K562 (cell line): ENCODE data around the gene RAB3D. TPM values are rescaled to one million over a fixed set of nuclear protein-coding genes. Genes with fewer than 3 reads are reported as not detected.
A peak's percentile ranks its signal among the peaks of the same experiment; 100 is the strongest.

ENCODE experiments used
- FOXP1 ChIP-seq: sonication (generic); formaldehyde crosslinking; IDR thresholded peaks from 2 replicates; pipeline ENCODE4 v1.8.0; 2022; ENCODE audit warnings: mild to moderate bottlenecking, missing genetic modification reagents
- KDM4B ChIP-seq, 2 experiments: fragments of 450-650 bp in 1 of 2; sonication (generic) in 1 of 2; IDR thresholded peaks; 2 replicates each; pipeline ENCODE4 v1.6.1; 2016 to 2017; ENCODE audit warnings: borderline replicate concordance in 2 of 2, antibody characterized with exemption in 1 of 2, low read depth in 1 of 2, mild to moderate bottlenecking in 1 of 2
- KHSRP ChIP-seq: fragments of 450-650 bp; IDR thresholded peaks from 2 replicates; pipeline ENCODE4 v1.6.1; 2017
- NFATC3 ChIP-seq: fragments of 450-650 bp; IDR thresholded peaks from 2 replicates; pipeline ENCODE4 v1.6.1; 2017; ENCODE audit warnings: mild to moderate bottlenecking
- NFIX ChIP-seq: fragments of 250-450 bp; sonication (Bioruptor Pico); IDR thresholded peaks from 2 replicates; pipeline ENCODE4 v1.4.0; 2020; ENCODE audit warnings: low read depth, mild to moderate bottlenecking, moderate library complexity
- NRF1 ChIP-seq, 2 experiments: fragments of 450-650 bp; IDR thresholded peaks in 1 of 2; conservative IDR thresholded peaks in 1 of 2; 2 replicates each; pipeline ENCODE4 v1.6.1; 2014; ENCODE audit warnings: mild to moderate bottlenecking in 2 of 2
- RBBP5 ChIP-seq: fragments of 200-600 bp; sonication (generic); IDR thresholded peaks from 2 replicates; pipeline ENCODE4 v1.6.1; 2012; ENCODE audit warnings: borderline replicate concordance, mild to moderate bottlenecking, low read length, control low read depth, inconsistent platforms; ENCODE audit not compliant: insufficient read depth, poor library complexity, severe bottlenecking
- ZBTB1 ChIP-seq: sonication (generic); formaldehyde crosslinking; IDR thresholded peaks from 2 replicates; pipeline ENCODE4 v1.8.1; 2023; ENCODE audit warnings: missing genetic modification reagents, low read depth, mild to moderate bottlenecking, borderline replicate concordance
- ZNF263 ChIP-seq: sonication (generic); formaldehyde crosslinking; IDR thresholded peaks from 2 replicates; pipeline ENCODE4 v1.8.0; 2022; ENCODE audit warnings: mild to moderate bottlenecking, missing genetic modification reagents, borderline replicate concordance
- ZNF280A ChIP-seq: fragments of 450-650 bp; IDR thresholded peaks from 2 replicates; pipeline ENCODE4 v1.6.1; 2018; ENCODE audit warnings: mild to moderate bottlenecking, low read depth; ENCODE audit not compliant: partially characterized antibody
- ZNF583 ChIP-seq: fragments of 250-450 bp; sonication (Bioruptor Pico); IDR thresholded peaks from 2 replicates; pipeline ENCODE4 v1.4.0; 2020
- polyA plus RNA-seq, 8 experiments: library from polyadenylated mRNA; depleted of rRNA in 4 of 8; stranded (reverse) in 5 of 8; unstranded in 3 of 8; fragments of >200 nt; fragmentation: Nextera tagmentation in 2 of 8; fragmentation: Illumina TruSeq in 1 of 8; extraction: Ambion mirVana in 2 of 8; extraction: Trizol in 1 of 8; gene quantifications; 2 replicates each; pipeline versions ENCODE4 v1.2.1 to v1.2.3, GENCODE V29; 2011 to 2014; ENCODE audit warnings: inconsistent platforms in 1 of 8, missing spikeins in 1 of 8
- total RNA-seq, 7 experiments: library from RNA; depleted of rRNA in 6 of 7; stranded (reverse); fragments of >200 nt in 6 of 7; fragmentation: Illumina TruSeq in 2 of 7; extraction: Trizol in 2 of 7; gene quantifications; 2 replicates each; pipeline versions ENCODE4 v1.2.1 to v1.2.3, GENCODE V29; 2011 to 2021; ENCODE audit warnings: low replicate concordance in 1 of 7

Gene RAB3D
- total and polyA plus RNA-seq, 9 of the 15 experiments (the other 6 are each of a cell fraction or from before 2014, with no cell fraction given): 0.34 to 3.3 (median 1.3) TPM

- TF ChIP-seq NRF1 (conservative IDR thresholded peaks at IDR 0.05 in 1 of 2, IDR thresholded peaks at IDR 0.05 in 1 of 2) (peak; percentile 77 to 81), RBBP5 (peak; percentile 81), NFIX (no peak), FOXP1 (CRISPR knock-in tag) (peak; percentile 96), ZNF280A (no peak), ZNF583 (CRISPR knock-in tag) (peak; percentile 59; the same call in 1 of the 2 replicates), NFATC3 (no peak), ZBTB1 (no peak), KHSRP (no peak), KDM4B (IDR thresholded peaks at IDR 0.05; ENCODE audit: borderline replicate concordance in 2 of 2, low read depth in 1 of 2) (0 out of 4 replicates have a peak, but pooled peaks of 1 of the 2 experiments have one; percentile 24), ZNF263 (CRISPR knock-in tag) (no peak)
Measured at GRCh38 chr19:11374433-11375142, 35.1 kb upstream of the RAB3D start, which contains the start of gene SWSAP1 (continued).
